DND-41 (cell line): ENCODE data around the gene THSD1.

Source experiments
- EZH2 ChIP-seq: IDR thresholded peaks from 3 replicates; pipeline ENCODE4 v1.6.1; 2012; ENCODE audit warnings: borderline replicate concordance, low read depth, mild to moderate bottlenecking, moderate library complexity, low read length, inconsistent platforms; ENCODE audit not compliant: severe bottlenecking
- TF ChIP-seq, protein P1 (sequence below): IDR thresholded peaks from 2 replicates; pipeline ENCODE4 v1.5.1; 2012; ENCODE audit warnings: borderline replicate concordance, low read length, moderate library complexity, mild to moderate bottlenecking; ENCODE audit not compliant: poor library complexity, severe bottlenecking; ENCODE audit errors: extremely low read depth

DNA sequence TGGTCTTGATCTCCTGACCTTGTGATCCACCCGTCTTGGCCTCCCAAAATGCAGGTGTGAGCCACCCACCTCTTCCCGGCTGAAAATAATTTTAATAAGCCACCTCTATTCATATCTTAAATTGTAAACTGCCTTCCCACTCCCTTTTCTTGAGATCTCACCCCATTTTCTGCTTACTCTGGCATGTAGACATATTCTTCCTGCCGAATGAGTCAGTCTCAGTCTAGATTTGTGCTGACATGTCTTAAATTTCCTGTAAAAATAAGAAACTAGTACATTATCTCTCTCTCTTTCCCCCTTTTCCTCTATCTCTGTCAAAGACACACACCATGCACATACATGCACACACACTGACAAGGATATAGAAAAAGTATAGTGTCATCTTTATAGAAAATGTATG lies 60.9 kb downstream of the THSD1 start:
- TF ChIP-seq, protein P1, sequence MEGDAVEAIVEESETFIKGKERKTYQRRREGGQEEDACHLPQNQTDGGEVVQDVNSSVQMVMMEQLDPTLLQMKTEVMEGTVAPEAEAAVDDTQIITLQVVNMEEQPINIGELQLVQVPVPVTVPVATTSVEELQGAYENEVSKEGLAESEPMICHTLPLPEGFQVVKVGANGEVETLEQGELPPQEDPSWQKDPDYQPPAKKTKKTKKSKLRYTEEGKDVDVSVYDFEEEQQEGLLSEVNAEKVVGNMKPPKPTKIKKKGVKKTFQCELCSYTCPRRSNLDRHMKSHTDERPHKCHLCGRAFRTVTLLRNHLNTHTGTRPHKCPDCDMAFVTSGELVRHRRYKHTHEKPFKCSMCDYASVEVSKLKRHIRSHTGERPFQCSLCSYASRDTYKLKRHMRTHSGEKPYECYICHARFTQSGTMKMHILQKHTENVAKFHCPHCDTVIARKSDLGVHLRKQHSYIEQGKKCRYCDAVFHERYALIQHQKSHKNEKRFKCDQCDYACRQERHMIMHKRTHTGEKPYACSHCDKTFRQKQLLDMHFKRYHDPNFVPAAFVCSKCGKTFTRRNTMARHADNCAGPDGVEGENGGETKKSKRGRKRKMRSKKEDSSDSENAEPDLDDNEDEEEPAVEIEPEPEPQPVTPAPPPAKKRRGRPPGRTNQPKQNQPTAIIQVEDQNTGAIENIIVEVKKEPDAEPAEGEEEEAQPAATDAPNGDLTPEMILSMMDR, result no peak
- TF ChIP-seq EZH2, result no peak
